ENCODE data around the gene GALNS.
A peak's percentile ranks its signal among the peaks of the same experiment; 100 is the strongest.

The GALNS gene

GRCh38 chr16:88817785-88818574 is 38.8 kb downstream of the GALNS start:
- no peak for DNase-seq (ENCODE audit: low spot score)

GRCh38 chr16:88816736-88817535 is 39.8 kb downstream of the GALNS start:
- DNase-seq (ENCODE audit: low spot score), result no peak

GRCh38 chr16:88815901-88816589 is 40.7 kb downstream of the GALNS start:
- DNase-seq (ENCODE audit: low spot score), result no peak

- no peak for DNase-seq (ENCODE audit: low spot score)
These were observed 41.5 kb downstream of the GALNS start for GRCh38 chr16:88815227-88815626.

GRCh38 chr16:88814144-88814502 is 42.6 kb downstream of the GALNS start:
- DNase-seq (ENCODE audit: low spot score), result no peak

GRCh38 chr16:88813269-88814143 is 43.2 kb downstream of the GALNS start:
- no peak for DNase-seq (ENCODE audit: low spot score)

GRCh38 chr16:88812513-88813268 is 44.1 kb downstream of the GALNS start:
- no peak for DNase-seq (ENCODE audit: low spot score)

- peak; percentile 82 for DNase-seq (ENCODE audit: low spot score)
These were observed 44.8 kb downstream of the GALNS start, which contains the start of gene APRT for GRCh38 chr16:88811769-88812512. APRT (minus strand) TSS chr16:88811928; CDS start chr16:88811899, 29 bp downstream.

- DNase-seq (ENCODE audit: low spot score), result peak; percentile 83
These were observed 45.6 kb downstream of the GALNS start for GRCh38 chr16:88810912-88811768.

- DNase-seq (ENCODE audit: low spot score), result no peak
These were observed 46.4 kb downstream of the GALNS start for GRCh38 chr16:88810166-88810911.

GRCh38 chr16:88809676-88810165 is 47.0 kb downstream of the GALNS start:
- DNase-seq (ENCODE audit: low spot score), result no peak

- DNase-seq (ENCODE audit: low spot score), result no peak
These were observed 47.6 kb downstream of the GALNS start for GRCh38 chr16:88809068-88809675.

- DNase-seq (ENCODE audit: low spot score), result no peak
These were observed 48.9 kb downstream of the GALNS start for GRCh38 chr16:88807626-88808453.

GRCh38 chr16:88807142-88807625 is 49.6 kb downstream of the GALNS start:
- DNase-seq (ENCODE audit: low spot score), result no peak

- DNase-seq (ENCODE audit: low spot score), result no peak
These were observed 50.1 kb downstream of the GALNS start for GRCh38 chr16:88806491-88807111.

- DNase-seq (ENCODE audit: low spot score), result no peak
These were observed 50.8 kb downstream of the GALNS start for GRCh38 chr16:88805887-88806393.
